Nephron progenitor cell (in vitro differentiated cells): Measurements from ENCODE around the gene PIGH.
A peak's percentile ranks its signal among the peaks of the same experiment; 100 is the strongest.

Experiments
- DNase-seq: peaks from one replicate; pipeline ENCODE4 v3.0.0; 2021
- H3K27ac Mint-ChIP-seq: 2 replicates; pipeline ENCODE4 v1.8.0; 2021; ENCODE audit warnings: mild to moderate bottlenecking, moderate library complexity, mixed read lengths
- H3K27me3 Mint-ChIP-seq: 2 replicates; pipeline ENCODE4 v1.8.0; 2021; ENCODE audit warnings: mild to moderate bottlenecking, low read depth, mixed read lengths; ENCODE audit not compliant: poor library complexity
- H3K36me3 Mint-ChIP-seq: 2 replicates; pipeline ENCODE4 v1.8.0; 2021; ENCODE audit warnings: low read depth, mixed read lengths
- H3K4me1 Mint-ChIP-seq: 2 replicates; pipeline ENCODE4 v1.8.0; 2021; ENCODE audit warnings: mixed read lengths
- H3K4me3 Mint-ChIP-seq: 2 replicates; pipeline ENCODE4 v1.8.0; 2021; ENCODE audit warnings: mild to moderate bottlenecking, moderate library complexity, mixed read lengths
- H3K9me3 Mint-ChIP-seq: 2 replicates; pipeline ENCODE4 v1.8.0; 2021; ENCODE audit warnings: mild to moderate bottlenecking, moderate library complexity, mixed read lengths
- CTCF ChIP-seq: fragments of 200-600 bp; sonication (generic); IDR thresholded peaks from 2 replicates; pipeline ENCODE4 v1.5.0; 2021; ENCODE audit warnings: antibody characterized with exemption

The PIGH gene

GRCh38 chr14:67620217-67620785 lies 20.2 kb upstream of the PIGH start:
- Mint-ChIP-seq H3K36me3 (peaks cover 17% of the 10 kb centered on the region), H3K27me3 (peaks cover 12% of the 10 kb centered on the region), H3K9me3 (peaks cover 7% of the 10 kb centered on the region), H3K4me1 (peaks cover 40% of the 10 kb centered on the region), H3K4me3 (peak overlapping the region; percentile 93), H3K27ac (peak overlapping the region; percentile 66)
- no peak for TF ChIP-seq CTCF
- peak; percentile 38 for DNase-seq

GRCh38 chr14:67619446-67620216 lies 19.6 kb upstream of the PIGH start, which contains the start of gene ARG2:
TSS of gene ARG2 (plus strand) at chr14:67619920. CDS start at chr14:67619978, 58 bp downstream.
- Mint-ChIP-seq H3K27me3 (peaks cover 12% of the 10 kb centered on the region), H3K36me3 (peaks cover 10% of the 10 kb centered on the region), H3K9me3 (peaks cover 6% of the 10 kb centered on the region), H3K27ac (peak within 1 kb of the TSS; percentile 96), H3K4me1 (peaks cover 40% of the 10 kb centered on the region), H3K4me3 (peak within 1 kb of the TSS; percentile 93)
- no peak for TF ChIP-seq CTCF
- peak; percentile 100 for DNase-seq

GRCh38 chr14:67618617-67619063 lies 18.6 kb upstream of the PIGH start:
- Mint-ChIP-seq H3K27ac (peak overlapping the region; percentile 96), H3K36me3 (peaks cover 3% of the 10 kb centered on the region), H3K4me3 (peak overlapping the region; percentile 93), H3K27me3 (peaks cover 17% of the 10 kb centered on the region), H3K4me1 (peaks cover 40% of the 10 kb centered on the region), H3K9me3 (no peaks in the 10 kb centered on the region)
- peak; percentile 57 for TF ChIP-seq CTCF
- peak; percentile 18 for DNase-seq

- DNase-seq = no peak
- Mint-ChIP-seq H3K36me3 (no peaks in the 10 kb centered on the region), H3K4me1 (peaks cover 21% of the 10 kb centered on the region), H3K4me3 (no peak overlapping the region), H3K9me3 (no peaks in the 10 kb centered on the region), H3K27ac (no peak overlapping the region), H3K27me3 (peaks cover 45% of the 10 kb centered on the region)
- TF ChIP-seq CTCF = no peak
These were observed 10.4 kb upstream of the PIGH start for GRCh38 chr14:67610491-67610890.

- TF ChIP-seq CTCF = no peak
- no peaks in the 10 kb centered on the region for H3K36me3 Mint-ChIP-seq
- no peak for DNase-seq
- no peak overlapping the region for H3K4me3 Mint-ChIP-seq
- H3K4me1 Mint-ChIP-seq = peaks cover 24% of the 10 kb centered on the region
- no peaks in the 10 kb centered on the region for H3K9me3 Mint-ChIP-seq
- no peak overlapping the region for H3K27ac Mint-ChIP-seq
- H3K27me3 Mint-ChIP-seq = peaks cover 46% of the 10 kb centered on the region
These were observed 9.7 kb upstream of the PIGH start for GRCh38 chr14:67609642-67610310.
